OCI-LY1 (cell line): ENCODE data around the gene NSUN3.

ENCODE experiments used
- CTCF ChIP-seq: fragments of 200-600 bp; sonication (generic), shearing (Covaris generic); IDR thresholded peaks from 2 replicates; pipeline ENCODE4 v1.5.1; 2017; ENCODE audit warnings: mild to moderate bottlenecking, antibody characterized with exemption, low read length, moderate library complexity, mixed read lengths
- EZH2 ChIP-seq: fragments of 200-600 bp; sonication (generic), shearing (Covaris generic); IDR thresholded peaks from 2 replicates; pipeline ENCODE4 v1.8.0; 2017; ENCODE audit warnings: borderline replicate concordance, mixed run types, mild to moderate bottlenecking, antibody characterized with exemption, low read length, moderate library complexity, mixed read lengths

- no peak for TF ChIP-seq CTCF
- no peak for TF ChIP-seq EZH2
Measured at GRCh38 chr3:94146455-94146854, 83.6 kb downstream of the NSUN3 start.
